Caki2 (cell line): ENCODE results near the gene PARD3B. TPM values are rescaled to one million over a fixed set of nuclear protein-coding genes. Genes with fewer than 3 reads are reported as not detected.

Experiments
- DNase-seq: peaks from one replicate; pipeline ENCODE4 v3.0.0-alpha.2; 2015; ENCODE audit warnings: low read depth
- in situ Hi-C: cut with HindIII; loops from 2 replicates; pipeline ENCODE4 v1.10.0; 2016; ENCODE audit warnings: low sequenced_read_pairs, low pct_unique_long_range_greater_than_20kb, mixed read lengths
- total RNA-seq: library from RNA; depleted of rRNA; stranded (reverse); fragments of >200 nt; shearing (Covaris generic); gene quantifications from 2 replicates; pipeline ENCODE4 v1.2.3, GENCODE V29; 2014; ENCODE audit warnings: low replicate concordance

The PARD3B gene
- total RNA-seq, 1 experiment from 2014 or later, result 3.8 TPM

GRCh38 chr2:204635478-204635877 lies 90.2 kb downstream of the PARD3B start:
- in situ Hi-C loops, result no loop called here

GRCh38 chr2:204638471-204639194 lies 93.4 kb downstream of the PARD3B start:
- in situ Hi-C loops, result no loop called here
- DNase-seq, result no peak

More at GRCh38 chr2:204635478-204635877, 90.2 kb downstream of the PARD3B start:
- no peak for DNase-seq

- in situ Hi-C loops, result no loop called here
- no peak for DNase-seq
These were observed 98.1 kb downstream of the PARD3B start for GRCh38 chr2:204643326-204643725.

GRCh38 chr2:204645018-204645773 lies 99.9 kb downstream of the PARD3B start:
- DNase-seq, result no peak
- in situ Hi-C loops, result no loop called here

DNA sequence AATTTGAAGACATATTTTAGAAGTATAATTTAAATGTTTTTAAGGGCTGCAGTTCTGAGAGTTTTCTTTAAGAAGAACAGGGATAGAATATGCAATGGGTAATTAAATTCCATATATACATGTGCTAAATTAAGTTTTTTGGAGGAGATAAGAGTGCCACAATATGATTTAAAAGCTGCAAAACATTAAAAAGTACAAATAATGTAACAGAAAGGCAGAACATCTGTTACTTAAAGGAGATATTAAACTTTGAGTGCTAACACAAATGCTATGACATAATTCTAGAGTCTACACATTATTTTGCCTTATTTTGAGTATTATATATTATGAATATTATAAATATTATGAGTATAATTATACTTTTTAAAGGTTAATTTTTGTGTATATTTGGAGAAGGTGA lies 102.4 kb downstream of the PARD3B start:
- DNase-seq, result no peak
- in situ Hi-C loops, result no loop called here

DNA sequence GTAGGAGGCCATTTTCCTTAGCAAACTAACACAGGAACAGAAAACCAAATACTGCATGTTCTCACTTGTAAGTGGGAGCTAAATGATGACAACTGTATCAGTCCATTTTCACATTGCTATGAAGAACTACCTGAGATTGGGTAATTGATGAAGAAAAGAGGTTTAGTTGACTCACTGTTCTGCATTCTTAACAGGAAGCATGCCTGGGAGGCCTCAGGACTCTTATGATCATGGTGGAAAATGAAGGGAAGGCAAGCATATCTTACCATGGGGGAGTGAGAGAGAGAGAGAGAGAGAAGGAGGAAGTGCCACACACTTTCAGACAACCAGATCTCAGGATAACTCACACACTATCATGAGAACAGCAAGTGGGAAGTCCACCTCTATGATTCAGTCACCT lies 105.3 kb downstream of the PARD3B start:
- no peak for DNase-seq
- in situ Hi-C loops, result no loop called here

DNA sequence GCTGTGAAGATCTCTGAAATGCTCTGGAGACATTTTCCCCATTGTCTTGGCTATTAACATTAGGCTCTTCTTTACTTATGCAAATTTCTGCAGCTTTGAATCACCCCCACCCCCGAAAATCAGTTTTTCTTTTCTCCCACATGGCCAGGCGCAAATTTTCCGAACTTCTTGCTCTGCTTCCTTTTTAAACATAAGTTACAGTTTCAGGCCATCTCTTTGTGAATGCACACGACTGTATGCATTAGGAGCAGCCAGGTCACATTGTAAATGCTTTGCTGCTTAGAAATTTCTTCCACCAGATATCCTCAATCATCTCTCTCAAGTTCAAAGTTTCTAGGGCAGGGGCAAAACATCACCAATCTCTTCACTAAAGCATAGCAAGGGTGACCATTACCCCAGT lies 106.8 kb downstream of the PARD3B start:
- no peak for DNase-seq
- in situ Hi-C loops, result no loop called here

DNA sequence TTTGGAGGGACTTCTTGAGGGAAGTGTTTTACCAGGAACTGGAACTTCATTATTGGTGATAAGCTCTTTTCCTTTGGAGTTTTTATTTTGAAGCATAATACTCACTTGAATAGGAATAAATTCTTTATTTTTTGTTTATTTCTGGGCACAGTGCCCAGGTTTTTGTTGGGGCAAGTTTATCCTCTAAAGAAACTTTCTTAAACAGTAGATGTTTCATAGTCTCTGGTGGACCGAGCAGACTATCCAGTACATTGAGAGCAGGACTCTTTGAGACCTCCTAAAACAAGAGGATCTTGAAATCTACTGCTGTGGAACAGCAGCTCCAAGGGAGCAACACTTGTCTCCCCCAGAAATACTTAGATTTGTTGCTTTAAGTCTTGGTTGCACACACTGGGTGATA lies 109.4 kb downstream of the PARD3B start:
- DNase-seq, result no peak
- in situ Hi-C loops, result no loop called here

DNA sequence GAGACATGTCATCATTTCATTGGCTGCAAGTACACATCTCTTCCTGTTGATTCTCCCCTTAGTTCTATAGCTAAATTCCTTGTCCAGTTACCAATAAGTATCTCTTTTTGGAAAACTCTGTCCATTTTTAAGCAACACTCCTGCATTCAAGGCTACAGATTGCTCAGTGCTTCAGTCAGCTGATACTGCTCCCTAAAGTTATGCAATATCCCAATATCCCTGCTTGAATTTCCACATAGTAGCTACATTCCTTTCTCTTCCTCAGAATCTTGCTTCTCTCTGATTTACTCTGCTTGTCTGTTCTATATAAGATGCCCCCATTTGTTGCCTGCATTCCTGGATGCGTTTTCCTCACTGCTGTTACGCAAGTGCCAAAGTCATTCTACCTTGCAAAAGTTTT lies 109.8 kb downstream of the PARD3B start:
- in situ Hi-C loops, result no loop called here
- DNase-seq, result no peak

DNA sequence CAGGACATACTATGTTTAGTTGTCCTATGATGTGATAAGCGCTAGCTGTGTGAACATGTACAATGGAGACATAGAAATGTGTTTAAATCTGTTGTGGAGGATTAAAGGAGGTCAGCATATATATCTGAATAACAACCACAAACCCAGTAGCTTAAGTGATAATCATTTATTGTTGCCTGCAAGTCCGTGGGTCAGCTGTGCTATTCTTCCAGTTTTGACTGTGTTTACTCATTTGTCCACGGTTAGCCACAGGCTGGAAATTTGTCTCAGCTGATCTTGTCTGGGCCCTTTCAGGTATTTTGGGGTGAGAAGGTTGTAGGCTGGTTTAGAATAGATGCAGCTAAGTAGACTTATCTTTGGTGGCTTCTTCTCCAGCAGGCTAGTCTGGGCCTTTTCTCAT lies 110.4 kb downstream of the PARD3B start:
- in situ Hi-C loops, result no loop called here
- DNase-seq, result no peak

- no peak for DNase-seq
- in situ Hi-C loops, result no loop called here
These were observed 111.7 kb downstream of the PARD3B start for GRCh38 chr2:204657024-204657423.

DNA sequence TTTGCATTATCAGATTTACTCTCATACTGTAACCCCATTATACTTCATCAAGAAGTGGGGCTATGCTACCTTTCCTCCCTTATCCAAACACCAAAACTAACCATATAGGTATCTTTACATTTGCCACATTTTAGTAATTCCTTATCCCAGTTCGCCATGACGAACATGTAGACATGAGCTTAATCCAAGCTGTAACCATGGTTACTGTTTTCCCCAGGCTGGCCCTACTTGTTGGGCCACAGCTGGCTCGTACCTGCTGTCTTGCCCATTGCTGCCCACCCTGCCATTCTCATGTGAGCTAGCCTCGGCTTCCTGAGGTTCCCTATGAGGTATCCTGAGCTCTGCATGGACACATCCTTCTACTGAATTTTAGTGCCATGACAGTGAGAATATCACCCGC lies 117.7 kb downstream of the PARD3B start:
- in situ Hi-C loops, result no loop called here
- no peak for DNase-seq

DNA sequence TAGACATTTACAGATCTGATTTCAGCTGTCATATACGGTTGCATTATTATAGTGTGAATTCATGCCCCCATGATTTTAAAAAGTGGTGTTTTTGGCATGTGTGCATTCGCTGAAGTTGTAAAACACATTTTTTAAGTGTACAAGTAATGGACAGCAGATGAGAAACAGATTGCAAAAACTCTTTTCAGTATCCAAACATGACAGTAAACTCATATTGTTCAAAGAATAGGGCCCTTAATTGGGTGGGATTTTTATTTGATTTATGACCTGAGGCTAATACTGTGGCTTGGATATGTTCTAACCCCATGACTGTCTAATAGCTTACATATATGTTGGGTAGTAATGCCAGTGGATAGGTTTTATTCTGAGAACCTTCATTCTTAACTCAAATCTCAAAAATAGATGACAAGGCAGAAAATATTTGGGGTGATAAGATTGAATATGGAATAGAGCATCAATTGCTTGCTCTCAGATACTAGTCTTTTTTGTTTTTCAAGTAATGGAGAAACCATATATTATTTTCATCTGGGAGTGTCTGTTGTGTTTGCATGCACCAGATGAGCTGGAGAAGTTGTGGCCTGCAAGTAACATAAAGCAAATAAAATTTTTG lies 118.6 kb downstream of the PARD3B start:
- DNase-seq, result no peak
- in situ Hi-C loops, result no loop called here

GRCh38 chr2:204664708-204665121 lies 119.4 kb downstream of the PARD3B start:
- in situ Hi-C loops, result no loop called here
- peak; percentile 77 for DNase-seq

DNA sequence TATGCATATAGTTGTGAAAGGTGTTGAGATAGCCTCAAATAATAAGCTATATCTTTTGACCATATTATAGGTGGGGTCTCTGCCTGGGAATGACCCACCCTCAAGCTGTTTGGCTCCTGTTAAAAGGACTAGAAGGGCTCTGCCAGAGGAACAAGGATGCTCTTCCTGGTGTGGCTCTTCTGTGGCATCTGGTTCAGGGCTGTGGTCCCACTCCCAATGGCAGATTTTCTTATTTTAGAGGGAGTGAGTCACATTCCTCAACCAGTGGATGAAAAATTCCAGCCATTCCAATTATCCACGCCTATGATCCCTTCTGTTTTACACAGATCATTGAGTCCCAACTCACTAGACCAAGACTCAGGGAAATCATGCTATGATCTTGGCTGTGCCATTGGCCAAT lies 119.9 kb downstream of the PARD3B start:
- in situ Hi-C loops, result no loop called here
- DNase-seq, result peak; percentile 85

DNA sequence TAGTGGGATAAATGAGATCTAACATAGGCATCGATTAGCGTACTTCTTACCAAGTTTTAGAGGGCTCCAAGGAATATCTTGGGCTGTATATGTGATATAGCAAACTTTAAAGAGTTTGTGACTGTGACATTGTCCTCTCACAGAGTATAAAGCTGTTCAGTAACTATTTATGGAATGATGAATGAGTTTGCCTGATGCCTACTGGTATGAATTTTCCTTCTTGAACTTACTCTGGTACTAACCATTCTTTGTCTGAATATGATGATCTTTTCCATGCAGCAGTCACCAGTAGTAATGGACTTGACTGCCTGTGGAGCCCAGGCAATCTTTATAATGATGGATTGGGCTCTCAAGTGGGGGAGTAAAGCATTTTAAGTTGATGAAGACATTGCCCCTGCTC lies 120.5 kb downstream of the PARD3B start:
- no peak for DNase-seq
- in situ Hi-C loops, result no loop called here

DNA sequence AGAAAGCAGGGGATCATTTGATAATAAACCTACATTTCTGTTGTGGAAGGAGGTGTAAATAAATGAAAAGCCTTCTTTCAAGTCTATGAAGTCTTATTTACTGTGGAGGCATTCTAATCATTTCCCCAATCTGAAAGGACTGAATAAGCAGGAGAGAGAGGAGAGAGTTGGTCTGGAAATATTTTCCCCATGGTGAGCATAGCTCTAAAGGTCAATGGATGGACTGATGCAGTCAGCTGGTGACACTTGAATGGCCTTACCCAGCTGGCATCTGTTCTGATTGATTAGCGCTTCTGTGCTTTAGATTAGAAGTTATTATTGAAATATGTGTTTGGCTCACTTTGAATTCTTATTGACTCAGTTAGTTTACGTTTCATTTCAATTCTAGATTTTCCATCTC lies 122.7 kb downstream of the PARD3B start:
- in situ Hi-C loops, result no loop called here
- DNase-seq, result no peak

- no peak for DNase-seq
- in situ Hi-C loops, result no loop called here
These were observed 124.1 kb downstream of the PARD3B start for GRCh38 chr2:204669382-204669781.

- in situ Hi-C loops, result no loop called here
- DNase-seq, result no peak
These were observed 124.8 kb downstream of the PARD3B start for GRCh38 chr2:204670124-204670523.
